Prostate gland (tissue), 2 donors: ENCODE data around the gene BAIAP2. TPM values are rescaled to one million over a fixed set of nuclear protein-coding genes. Genes with fewer than 3 reads are reported as not detected.
A peak's percentile ranks its signal among the peaks of the same experiment; 100 is the strongest.
"Not testable (repeated sequence)": the region's sequence is repeated elsewhere in the genome, so short reads cannot be mapped to it uniquely, and the experiment has no call there.

Source experiments
- DNase-seq: peaks from one replicate; pipeline ENCODE4 v3.0.0-alpha.2; 2019; ENCODE audit warnings: low spot score
- H3K27ac ChIP-seq, 2 donors: fragments of 200-600 bp; sonication (generic); 2 replicates each; pipeline ENCODE4 v1.5.1; 2017 to 2019
- H3K27me3 ChIP-seq: fragments of 200-600 bp; sonication (generic); replicated peaks from 2 replicates; pipeline ENCODE4 v1.5.1; 2019; ENCODE audit not compliant: insufficient read depth
- H3K36me3 ChIP-seq, 2 donors: fragments of 200-600 bp; sonication (generic); 1 replicate in 1 of 2; 2 replicates in 1 of 2; pipeline versions ENCODE4 v1.5.1 to v1.8.1; 2017 to 2019
- H3K4me1 ChIP-seq: fragments of 200-600 bp; sonication (generic); replicated peaks from 2 replicates; pipeline ENCODE4 v1.5.1; 2019
- H3K4me3 ChIP-seq, 2 donors: fragments of 200-600 bp; sonication (generic); 2 replicates each; pipeline ENCODE4 v1.5.1; 2017 to 2019
- H3K9me3 ChIP-seq: fragments of 200-600 bp; sonication (generic); 2 replicates; pipeline ENCODE4 v1.5.1; 2017
- POLR2A ChIP-seq: fragments of 450-650 bp; IDR thresholded peaks from one replicate; pipeline ENCODE4 v1.6.1; 2016; ENCODE audit warnings: antibody characterized with exemption, mild to moderate bottlenecking
- POLR2AphosphoS5 ChIP-seq: sonication (generic); formaldehyde crosslinking; IDR thresholded peaks from one replicate; pipeline ENCODE4 v1.6.1; 2017; ENCODE audit warnings: antibody characterized with exemption
- WGBS: methylation state at CpG from one replicate; pipeline ENCODE4 v1.1.5; 2018; 5-methylcytosine and 5-hydroxymethylcytosine counted together
- intact Hi-C: fragments of 100-400 bp; cut with DNase I; formaldehyde crosslinking; loops from one replicate; pipeline ENCODE4 v1.14.2; 2022
- total RNA-seq, 2 donors: library from RNA; depleted of rRNA; stranded (reverse); fragments of >200 nt; gene quantifications; one replicate each; pipeline ENCODE4 v1.1.0, GENCODE V29; 2016
- TF ChIP-seq, protein P1 (sequence below), 4 experiments: fragments of 200-600 bp in 2 of 4; fragments of 450-650 bp in 2 of 4; sonication (generic) in 2 of 4; IDR thresholded peaks; 1 replicate in 3 of 4; 2 replicates in 1 of 4; pipeline ENCODE4 v1.5.1; 2016 to 2019; ENCODE audit warnings: antibody characterized with exemption in 4 of 4, mild to moderate bottlenecking in 2 of 4, moderate library complexity in 2 of 4

The BAIAP2 gene
- total RNA-seq, 2 donors from 2014 or later, result 125 to 148 TPM

- WGBS, result 80% methylated on average over 6 of the region's 6 CpGs
- Histone ChIP-seq H3K4me1 (no peaks in the 10 kb centered on the region), H3K27ac (no peak overlapping the region), H3K4me3 (no peak overlapping the region), H3K36me3 (no peaks in the 10 kb centered on the region), H3K27me3 (no peaks in the 10 kb centered on the region), H3K9me3 (no peaks in the 10 kb centered on the region)
- no peak for DNase-seq
- TF ChIP-seq POLR2AphosphoS5 (no peak), POLR2A (no peak)
- TF ChIP-seq, protein P1, sequence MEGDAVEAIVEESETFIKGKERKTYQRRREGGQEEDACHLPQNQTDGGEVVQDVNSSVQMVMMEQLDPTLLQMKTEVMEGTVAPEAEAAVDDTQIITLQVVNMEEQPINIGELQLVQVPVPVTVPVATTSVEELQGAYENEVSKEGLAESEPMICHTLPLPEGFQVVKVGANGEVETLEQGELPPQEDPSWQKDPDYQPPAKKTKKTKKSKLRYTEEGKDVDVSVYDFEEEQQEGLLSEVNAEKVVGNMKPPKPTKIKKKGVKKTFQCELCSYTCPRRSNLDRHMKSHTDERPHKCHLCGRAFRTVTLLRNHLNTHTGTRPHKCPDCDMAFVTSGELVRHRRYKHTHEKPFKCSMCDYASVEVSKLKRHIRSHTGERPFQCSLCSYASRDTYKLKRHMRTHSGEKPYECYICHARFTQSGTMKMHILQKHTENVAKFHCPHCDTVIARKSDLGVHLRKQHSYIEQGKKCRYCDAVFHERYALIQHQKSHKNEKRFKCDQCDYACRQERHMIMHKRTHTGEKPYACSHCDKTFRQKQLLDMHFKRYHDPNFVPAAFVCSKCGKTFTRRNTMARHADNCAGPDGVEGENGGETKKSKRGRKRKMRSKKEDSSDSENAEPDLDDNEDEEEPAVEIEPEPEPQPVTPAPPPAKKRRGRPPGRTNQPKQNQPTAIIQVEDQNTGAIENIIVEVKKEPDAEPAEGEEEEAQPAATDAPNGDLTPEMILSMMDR (IDR thresholded peaks at IDR 0.05), result no peak
- intact Hi-C loops, result no loop called here
These were observed 21.3 kb upstream of the BAIAP2 start for GRCh38 chr17:81013642-81014041.

DNA sequence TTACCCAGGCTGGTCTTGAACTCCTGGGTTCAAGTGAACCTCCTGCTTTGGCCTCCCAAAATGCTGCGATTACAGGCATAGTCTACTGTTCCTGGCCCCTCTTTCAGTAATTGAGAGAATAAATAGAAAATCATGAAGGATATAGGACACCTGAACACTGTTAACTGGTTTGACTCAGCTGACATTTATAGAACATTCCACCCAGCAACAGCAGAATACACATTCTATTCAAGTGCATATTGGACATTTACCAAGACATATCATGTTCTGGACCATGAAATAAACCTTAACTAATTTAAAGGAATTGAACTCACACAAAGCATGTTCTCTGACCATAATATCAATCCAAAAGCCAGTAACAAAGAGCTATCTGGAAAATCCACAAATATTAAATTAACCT, 19.8 kb upstream of the BAIAP2 start:
- Histone ChIP-seq H3K27ac (no peak overlapping the region), H3K4me3 (no peak overlapping the region), H3K9me3 (no peaks in the 10 kb centered on the region), H3K4me1 (no peaks in the 10 kb centered on the region), H3K36me3 (no peaks in the 10 kb centered on the region), H3K27me3 (no peaks in the 10 kb centered on the region)
- intact Hi-C loops, result no loop called here
- TF ChIP-seq POLR2AphosphoS5 (no peak), POLR2A (no peak)
- TF ChIP-seq, protein P1 (IDR thresholded peaks at IDR 0.05), result no peak
- whole genome bisulfite sequencing, result 46% methylated on average over 1 of the region's 1 CpG
- no peak for DNase-seq

- WGBS, result 90% methylated on average over 2 of the region's 2 CpGs
- TF ChIP-seq POLR2AphosphoS5 (no peak), POLR2A (no peak)
- TF ChIP-seq, protein P1 (IDR thresholded peaks at IDR 0.05), result no peak
- no peaks in the 10 kb centered on the region for H3K4me1 ChIP-seq
- no peak overlapping the region for H3K27ac ChIP-seq
- intact Hi-C loops, result no loop called here
- H3K27me3 ChIP-seq, result no peaks in the 10 kb centered on the region
- H3K4me3 ChIP-seq, result no peak overlapping the region
- no peaks in the 10 kb centered on the region for H3K36me3 ChIP-seq
- H3K9me3 ChIP-seq, result no peaks in the 10 kb centered on the region
- no peak for DNase-seq
These were observed 18.4 kb upstream of the BAIAP2 start for GRCh38 chr17:81016575-81016974.

DNA sequence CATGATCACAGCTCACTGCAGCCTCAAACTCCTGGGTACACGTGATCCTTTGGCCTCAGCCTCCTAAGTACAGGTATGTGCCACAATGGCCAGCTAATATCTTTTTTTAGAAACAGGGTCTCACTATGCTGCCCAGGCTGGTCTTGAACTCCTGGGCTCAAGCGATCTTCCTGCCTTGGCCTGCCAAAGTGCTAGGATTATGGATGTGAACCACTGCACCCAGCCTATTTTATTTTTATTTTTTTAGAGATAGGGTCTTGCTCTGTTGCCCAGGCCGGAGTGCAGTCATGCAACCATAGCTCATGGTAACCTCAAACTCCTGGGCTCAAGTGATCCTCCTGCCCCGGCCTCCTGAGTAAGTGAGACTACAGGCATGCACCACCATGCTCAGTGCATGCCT, 17.6 kb upstream of the BAIAP2 start:
- DNase-seq, intact Hi-C loops, H3K9me3 ChIP-seq, H3K27me3 ChIP-seq, H3K4me3 ChIP-seq, H3K36me3 ChIP-seq, H3K4me1 ChIP-seq: not testable (repeated sequence)
- WGBS, result 99% methylated on average over 4 of the region's 4 CpGs
- H3K27ac ChIP-seq, result peak overlapping the region in 1 of 2 donors; percentile 83

GRCh38 chr17:81018044-81018802, 16.7 kb upstream of the BAIAP2 start:
- TF ChIP-seq POLR2AphosphoS5 (peak; percentile 85), POLR2A (peak; percentile 26)
- TF ChIP-seq, protein P1 (IDR thresholded peaks at IDR 0.05), result no peak
- intact Hi-C loops, result no loop called here

More at GRCh38 chr17:81018044-81018802, 16.7 kb upstream of the BAIAP2 start:
- no peaks in the 10 kb centered on the region for H3K4me1 ChIP-seq
- H3K27ac ChIP-seq, result peak overlapping the region; percentile 80 to 83
- H3K4me3 ChIP-seq, result peak overlapping the region; percentile 4 to 19
- peak; percentile 56 for DNase-seq
- WGBS, result 14% methylated on average over 29 of the region's 29 CpGs
- no peaks in the 10 kb centered on the region for H3K9me3 ChIP-seq
- H3K27me3 ChIP-seq, result no peaks in the 10 kb centered on the region
- H3K36me3 ChIP-seq, result no peaks in the 10 kb centered on the region
